ENCODE data around the gene CCS.
"Not testable (repeated sequence)": the region's sequence is repeated elsewhere in the genome, so short reads cannot be mapped to it uniquely, and the experiment has no call there.

CCS gene

GRCh38 chr11:66561975-66562248, 31.1 kb upstream of the CCS start:
- DNase-seq, result no peak

DNA sequence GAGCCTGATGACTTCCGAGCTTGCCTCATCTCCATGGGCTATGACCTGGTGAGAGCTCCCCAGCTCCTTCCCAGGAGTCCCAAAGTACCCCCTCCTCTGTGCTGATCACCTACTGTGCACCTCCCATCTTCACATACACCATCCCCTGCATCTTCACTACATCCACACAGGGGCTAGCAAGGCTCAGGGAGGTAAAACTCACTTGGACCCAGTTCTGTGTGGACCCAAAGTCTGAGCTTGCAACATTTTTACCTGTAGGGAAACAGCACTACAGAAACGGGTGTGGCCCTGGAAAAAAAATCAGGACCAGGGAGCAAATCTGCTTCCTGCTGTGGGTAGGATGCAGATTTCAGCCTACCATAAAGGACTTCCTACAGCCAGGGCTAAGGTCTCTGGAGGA, 30.7 kb upstream of the CCS start:
- no peak for DNase-seq

DNA sequence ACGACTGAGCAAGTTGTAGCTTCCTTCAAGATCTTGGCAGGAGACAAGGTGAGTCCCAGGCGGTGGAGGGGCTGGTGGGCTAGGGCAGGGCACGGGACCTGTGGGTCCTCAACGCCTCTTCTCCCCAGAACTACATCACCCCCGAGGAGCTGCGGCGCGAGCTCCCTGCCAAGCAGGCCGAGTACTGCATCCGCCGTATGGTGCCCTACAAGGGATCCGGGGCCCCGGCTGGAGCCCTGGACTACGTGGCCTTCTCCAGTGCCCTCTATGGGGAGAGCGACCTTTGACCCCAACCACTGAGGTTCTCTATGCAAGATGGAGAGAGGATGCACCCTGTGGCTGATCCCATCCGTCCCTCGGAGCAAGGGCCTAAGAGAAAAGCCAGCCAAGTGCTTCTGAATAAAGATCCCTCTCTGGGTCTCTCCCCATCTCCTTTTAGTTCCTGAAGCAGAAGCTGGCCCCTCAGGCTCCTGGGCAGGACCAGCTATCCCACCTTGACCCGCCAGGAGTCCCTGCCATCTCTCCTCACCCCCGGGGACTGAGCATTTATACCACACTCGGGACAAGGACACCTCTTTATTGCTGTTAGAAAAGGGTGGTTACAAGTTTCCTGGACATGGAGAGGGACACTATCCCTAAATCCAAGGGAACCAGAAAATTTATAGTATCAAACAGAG, 29.9 kb upstream of the CCS start:
- no peak for DNase-seq

DNA sequence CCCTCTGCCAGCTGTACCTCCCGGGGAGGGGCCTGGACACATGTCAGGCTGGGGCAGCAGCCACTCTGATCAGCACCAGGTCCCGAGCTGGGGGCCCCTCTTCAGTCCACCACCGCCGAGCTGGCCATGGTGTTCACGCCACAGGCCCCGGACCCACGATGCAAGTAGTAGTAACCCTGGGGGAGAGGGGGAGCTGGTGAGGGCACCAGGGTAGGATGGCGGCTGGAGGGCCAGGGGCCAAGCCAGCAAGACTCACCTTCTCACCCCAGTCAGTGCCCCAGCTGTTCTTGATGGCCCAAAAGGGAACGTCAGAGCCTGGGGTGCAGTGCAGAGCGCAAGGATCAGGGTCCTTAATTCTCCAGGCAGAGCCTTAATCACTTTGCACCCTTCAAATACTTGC, 29.2 kb upstream of the CCS start:
- no peak for DNase-seq

DNA sequence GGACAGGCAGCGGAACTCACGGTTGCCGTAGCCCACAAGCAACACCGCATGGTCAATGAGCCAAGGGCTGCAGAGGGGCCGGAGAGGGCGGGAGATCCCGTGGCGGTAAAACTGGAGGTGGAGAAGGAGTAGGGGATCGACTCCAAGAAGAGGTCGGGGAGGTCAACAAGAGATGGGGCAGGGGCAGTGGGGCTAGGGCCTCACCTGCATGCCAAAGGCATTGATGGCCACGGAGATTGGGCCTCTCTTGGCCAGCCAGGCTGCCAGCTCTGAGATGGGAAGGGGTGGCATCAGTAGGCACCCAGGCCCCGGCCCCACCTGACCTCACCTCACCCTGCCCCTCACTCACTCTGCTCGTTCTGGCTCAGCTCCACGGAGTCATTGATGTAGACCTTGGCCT, 28.4 kb upstream of the CCS start:
- DNase-seq, result no peak

DNA sequence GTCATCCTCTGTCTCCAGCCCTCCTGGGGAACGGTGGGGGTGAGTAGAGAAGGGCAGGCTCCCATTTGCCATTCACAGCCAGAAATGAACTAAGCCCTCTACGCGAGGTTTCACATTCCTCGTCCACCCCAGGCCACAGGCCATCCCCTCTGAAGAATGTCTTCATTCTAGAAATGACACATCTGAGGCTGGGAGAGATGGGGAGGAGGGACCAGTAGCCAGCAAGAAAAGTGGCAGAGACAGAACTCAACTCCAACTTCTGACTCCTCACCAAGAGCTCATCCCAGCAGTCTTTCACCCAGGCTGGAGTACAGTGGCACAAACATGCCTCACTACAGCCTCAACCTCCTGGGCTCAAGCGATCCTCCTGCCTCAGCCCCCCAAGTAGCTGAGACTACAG, 28.0 kb upstream of the CCS start:
- no peak for DNase-seq

GRCh38 chr11:66566221-66566620, 26.8 kb upstream of the CCS start:
- no peak for DNase-seq

GRCh38 chr11:66567787-66568123, 25.2 kb upstream of the CCS start:
- no peak for DNase-seq

DNA sequence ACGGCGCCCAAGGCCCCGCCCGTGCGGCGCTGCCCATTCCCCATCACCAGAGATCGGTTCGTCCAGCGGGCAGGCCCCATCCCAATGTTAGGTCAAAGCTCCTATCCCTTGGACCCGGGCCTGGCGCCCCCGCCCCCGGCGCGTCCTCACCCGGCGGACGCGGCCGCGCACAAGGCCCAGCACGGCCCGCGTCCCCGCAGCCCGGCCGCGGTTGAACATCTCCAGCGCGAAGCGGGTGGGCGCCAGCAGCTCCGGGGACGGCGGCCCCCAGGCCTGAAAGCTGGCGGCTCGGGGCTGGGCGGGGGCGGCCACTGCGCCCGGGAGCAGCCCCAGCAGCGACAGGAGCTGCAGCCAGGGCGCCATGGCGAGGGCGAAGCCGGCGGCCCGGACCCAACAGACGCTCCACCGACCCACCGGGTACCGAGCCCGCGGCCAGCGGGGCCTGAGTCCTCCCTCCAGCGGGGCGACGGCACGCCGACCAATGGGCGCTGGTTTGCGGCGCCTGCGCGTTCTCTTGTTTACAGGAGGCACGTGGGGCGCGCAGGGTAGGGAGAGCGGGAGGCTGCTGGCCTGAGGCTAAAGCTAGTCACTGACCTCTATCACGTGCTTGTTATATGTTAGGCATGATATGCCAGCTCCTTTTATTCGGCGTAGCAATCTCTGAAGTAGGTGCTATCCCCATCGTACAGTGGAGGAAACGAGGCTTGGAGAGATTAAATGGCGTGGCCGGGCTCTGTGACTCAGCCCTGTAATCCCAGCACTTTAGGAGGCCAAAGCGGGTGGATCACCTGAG, 24.7 kb upstream of the CCS start, which contains the start of gene CTSF:
CTSF (minus strand) TSS at position 483 of the 793 bp plus-strand sequence; CDS start at position 363, 120 bp downstream.
- DNase-seq, result peak; percentile 74 to 92

- no peak for DNase-seq
Measured at GRCh38 chr11:66569076-66569475, 23.9 kb upstream of the CCS start.

- no peak for DNase-seq
Measured at GRCh38 chr11:66570079-66570849, 22.7 kb upstream of the CCS start.

- DNase-seq, result no peak
Measured at GRCh38 chr11:66570850-66571180, 22.2 kb upstream of the CCS start.

GRCh38 chr11:66579017-66579606, 13.9 kb upstream of the CCS start:
- DNase-seq, result peak; percentile 39 to 60

DNA sequence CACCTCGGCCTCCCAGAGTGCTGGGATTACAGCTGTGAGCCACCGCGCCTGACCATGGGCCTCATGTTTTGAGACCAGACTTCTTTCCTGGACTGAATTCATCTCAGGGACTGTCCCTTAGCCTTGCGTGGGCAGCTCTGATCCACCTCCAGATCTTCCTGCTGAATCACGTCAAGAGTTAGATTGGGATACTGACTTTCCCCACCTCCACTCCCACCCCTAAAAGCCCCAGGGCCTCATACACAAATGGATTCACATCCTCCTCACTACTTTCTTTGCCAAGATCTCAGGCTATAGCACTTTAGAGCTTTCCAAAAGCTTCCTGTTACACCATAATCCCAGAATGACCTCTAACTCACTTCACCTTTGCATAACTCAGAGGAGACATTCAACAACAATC, 12.2 kb upstream of the CCS start:
- no peak for DNase-seq

DNA sequence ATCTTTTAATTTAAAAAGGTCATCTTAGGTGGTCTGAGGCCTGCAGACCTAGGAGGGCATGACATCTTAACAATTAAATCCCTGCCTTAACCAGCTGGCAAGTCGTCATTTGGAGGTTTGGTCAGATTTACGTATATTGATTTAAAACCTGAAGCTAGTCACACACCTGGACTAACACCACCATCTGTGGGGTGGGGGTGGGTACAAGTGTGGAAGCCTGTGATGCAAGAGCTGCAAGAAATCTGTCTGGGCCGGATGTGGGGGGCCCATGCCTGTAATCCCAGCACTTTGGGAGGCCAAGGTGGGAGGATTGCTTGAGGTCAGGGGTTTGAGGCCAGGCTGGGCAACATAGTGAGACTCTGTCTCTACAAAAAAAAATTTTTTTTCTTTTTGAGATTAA, 11.7 kb upstream of the CCS start:
- no peak for DNase-seq

- DNase-seq, result not testable (repeated sequence)
Measured at GRCh38 chr11:66582565-66583147, 10.3 kb upstream of the CCS start.

DNA sequence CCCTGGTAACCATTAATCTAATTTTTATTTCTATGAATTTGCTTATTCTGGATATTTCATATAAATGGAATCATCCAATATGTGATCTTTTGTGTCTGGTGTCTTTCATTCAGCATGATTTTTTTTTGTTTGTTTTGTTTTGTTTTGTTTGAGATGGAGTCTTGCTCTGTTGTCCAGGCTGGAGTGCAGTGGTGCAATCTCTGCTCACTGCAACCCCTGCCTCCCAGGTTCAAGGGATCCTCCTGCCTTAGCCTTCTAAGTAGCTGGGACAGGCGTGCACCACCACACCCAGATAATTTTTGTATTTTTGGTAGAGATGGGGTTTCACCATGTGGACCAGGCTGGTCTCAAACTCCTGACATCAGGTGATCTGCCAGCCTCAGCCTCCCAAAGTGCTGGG, 7.5 kb upstream of the CCS start:
- not testable (repeated sequence) for DNase-seq

GRCh38 chr11:66586136-66586535, 6.8 kb upstream of the CCS start:
- DNase-seq, result no peak

DNA sequence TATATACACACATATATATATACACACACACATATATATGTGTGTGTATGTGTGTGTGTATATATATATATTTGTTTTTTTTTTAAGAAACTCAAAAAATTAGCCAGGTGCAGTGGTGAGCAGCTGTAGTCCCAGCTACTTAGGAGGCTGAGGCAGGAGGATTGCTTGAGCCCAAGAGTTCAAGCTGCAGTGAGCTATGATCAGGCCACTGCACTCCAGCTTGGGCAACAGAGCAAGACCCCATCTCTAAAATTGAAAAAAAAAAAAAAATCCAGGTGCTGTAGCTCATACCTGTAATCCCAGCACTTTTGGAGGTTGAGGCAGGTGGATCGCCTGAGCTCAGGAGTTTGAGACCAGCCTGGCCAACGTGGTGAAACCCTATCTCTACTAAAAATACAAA, 3.7 kb upstream of the CCS start:
- DNase-seq, result not testable (repeated sequence)

DNA sequence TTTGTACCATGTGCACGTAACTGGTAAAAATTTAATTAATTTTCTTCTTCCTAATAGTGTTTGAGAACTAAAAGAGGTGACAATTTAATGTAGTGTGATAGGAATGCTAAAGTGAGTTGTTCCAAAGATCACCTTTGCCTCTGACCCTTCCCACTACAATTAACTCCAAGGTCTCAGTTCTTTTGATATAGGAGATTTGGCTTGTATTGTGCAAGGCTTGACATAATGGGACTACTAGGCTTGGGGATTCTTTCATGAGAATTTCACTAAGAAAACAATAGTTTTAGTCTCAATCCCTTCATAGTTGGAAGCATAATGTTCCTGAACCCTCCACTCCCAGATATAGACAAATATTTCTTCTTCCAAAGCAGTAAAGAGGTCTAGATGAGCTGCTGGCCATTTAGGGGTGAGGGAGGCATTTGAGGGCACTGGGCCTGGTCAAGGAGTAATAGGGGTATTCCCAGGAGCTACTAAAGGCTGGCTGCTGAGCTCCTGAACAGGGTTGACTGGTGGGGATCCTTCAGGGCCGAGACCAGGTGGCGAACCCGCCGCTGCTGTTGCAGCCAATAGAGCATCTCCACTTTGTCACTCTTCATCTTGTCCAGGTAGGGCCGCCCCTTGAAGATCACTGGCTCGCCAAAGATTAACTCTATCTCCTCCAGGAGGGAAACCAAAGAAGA, 2.8 kb upstream of the CCS start:
- no peak for DNase-seq

GRCh38 chr11:66591175-66591574, 1.8 kb upstream of the CCS start:
- DNase-seq, result no peak

GRCh38 chr11:66593303-66593635, 284 bp downstream of the CCS start:
- DNase-seq, result no peak

- no peak for DNase-seq
Measured at GRCh38 chr11:66593650-66594049, 665 bp downstream of the CCS start.

Data from hippocampal formation (tissue), 2 donors.